Pancreas (tissue), 10 donors: ENCODE data around the gene CCDC186. TPM values are rescaled to one million over a fixed set of nuclear protein-coding genes. Genes with fewer than 3 reads are reported as not detected.
A peak's percentile ranks its signal among the peaks of the same experiment; 100 is the strongest.

Experiments used
- ATAC-seq, 4 donors: fragments of 200-7000 bp; cut with Tn5 transposase; one replicate each; pipeline versions ENCODE4 v1.8.0 to v1.9.1; 2020; ENCODE audit warnings: mild to moderate bottlenecking in 4 of 4, moderate library complexity in 4 of 4
- DNase-seq, 6 donors: peaks; one replicate each; pipeline ENCODE4 v3.0.0-alpha.2; 2020
- FAIRE-seq: peaks from 2 replicates; lab custom pipeline; 2012; peaks lifted over from hg19 to GRCh38; lab: Jason Lieb, UNC
- H3K27ac ChIP-seq, 4 donors: fragments of 200-600 bp; sonication (generic); 1 replicate in 3 of 4; 2 replicates in 1 of 4; pipeline versions ENCODE4 v1.5.0 to v1.8.0; 2020
- H3K27me3 ChIP-seq, 4 donors: fragments of 200-600 bp; one replicate each; pipeline ENCODE4 v1.8.0; 2021
- H3K36me3 ChIP-seq, 3 donors: fragments of 200-600 bp; sonication (generic) in 1 of 3; one replicate each; pipeline versions ENCODE4 v1.5.0 to v1.8.0; 2020 to 2021
- H3K4me1 ChIP-seq, 3 donors: fragments of 200-600 bp; one replicate each; pipeline ENCODE4 v1.8.0; 2021
- H3K4me3 ChIP-seq, 4 donors: fragments of 200-600 bp; sonication (generic) in 2 of 4; one replicate each; pipeline versions ENCODE4 v1.5.0 to v1.8.0; 2020 to 2021
- H3K9me3 ChIP-seq, 4 donors: fragments of 200-600 bp; one replicate each; pipeline ENCODE4 v1.8.0; 2021
- WGBS, 2 donors: extraction: QIAGEN DNeasy Blood & Tissue Kit; methylation state at CpG; one replicate each; pipeline ENCODE4 v1.1.7; 2013; 5-methylcytosine and 5-hydroxymethylcytosine counted together
- intact Hi-C, 3 donors: fragments of 100-400 bp; cut with DNase I; formaldehyde crosslinking; loops; one replicate each; pipeline versions ENCODE4 v1.11.1 to v1.14.2; 2022
- polyA plus RNA-seq, 2 donors: library from polyadenylated mRNA; stranded (reverse); fragments of 200-250 nt; gene quantifications; one replicate each; pipeline ENCODE4 v1.2.3, GENCODE V29; 2013
- total RNA-seq, 6 donors: library from RNA; stranded (reverse); fragmentation: NEBNext Ultra II Directional in 4 of 6; extraction: Animal tissue kit (Norgen Biotek cat#: 25700) in 4 of 6; gene quantifications; one replicate each; pipeline versions ENCODE4 v1.2.1 to v1.2.4, GENCODE V29; 2021 to 2023
- TF ChIP-seq, protein P1 (sequence below), 4 donors: fragments of 200-600 bp; sonication (generic) in 3 of 4; IDR thresholded peaks; one replicate each; pipeline versions ENCODE4 v1.5.0 to v1.8.0; 2021; ENCODE audit warnings: antibody characterized with exemption in 4 of 4
- donor health status: healthy with polysubstance abuse.
- donor health status: DM: no; HTN: no; CAD: no; lungs with moderate emphysema.
- donor health status: DM: no; HTN: no; CAD: no.
- donor health status: control.
- donor health status: control.
- donor health status: Bipolar disorder and iron deficiency.
- donor health status: DM: yes; HTN: yes; CAD: no.
- donor health status: DM: no; HTN: no; CAD: no.
- donor health status: DM: no; HTN: no; CAD: no.
- donor health status: DM: yes; HTN: yes; CAD: no.

The CCDC186 gene
- total and polyA plus RNA-seq, 8 donors = 5.1 to 29.5 (median 22.6) TPM

DNA sequence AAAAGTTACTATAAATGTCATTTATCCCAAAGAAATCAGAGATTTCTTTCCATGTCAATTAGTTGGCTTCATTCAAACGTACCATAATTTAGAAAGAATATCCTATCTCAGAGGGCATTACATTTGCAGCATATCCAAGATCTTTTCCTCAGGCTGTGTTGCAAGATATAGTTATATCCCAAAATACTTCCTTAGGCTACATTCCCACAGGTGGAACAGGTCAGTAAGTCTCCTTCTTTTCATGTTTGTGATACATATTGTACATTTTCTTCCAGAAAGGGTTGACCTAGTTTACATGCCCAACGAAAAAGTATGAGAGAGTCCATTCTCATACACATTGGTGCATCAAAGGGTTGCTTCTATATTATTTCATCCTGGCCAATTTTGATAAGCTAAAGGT is 38.1 kb upstream of the CCDC186 start:
- WGBS, 2 donors = 72 to 75% methylated on average over 2 of the region's 2 CpGs
- intact Hi-C loops = no loop called here
- TF ChIP-seq, protein P1, sequence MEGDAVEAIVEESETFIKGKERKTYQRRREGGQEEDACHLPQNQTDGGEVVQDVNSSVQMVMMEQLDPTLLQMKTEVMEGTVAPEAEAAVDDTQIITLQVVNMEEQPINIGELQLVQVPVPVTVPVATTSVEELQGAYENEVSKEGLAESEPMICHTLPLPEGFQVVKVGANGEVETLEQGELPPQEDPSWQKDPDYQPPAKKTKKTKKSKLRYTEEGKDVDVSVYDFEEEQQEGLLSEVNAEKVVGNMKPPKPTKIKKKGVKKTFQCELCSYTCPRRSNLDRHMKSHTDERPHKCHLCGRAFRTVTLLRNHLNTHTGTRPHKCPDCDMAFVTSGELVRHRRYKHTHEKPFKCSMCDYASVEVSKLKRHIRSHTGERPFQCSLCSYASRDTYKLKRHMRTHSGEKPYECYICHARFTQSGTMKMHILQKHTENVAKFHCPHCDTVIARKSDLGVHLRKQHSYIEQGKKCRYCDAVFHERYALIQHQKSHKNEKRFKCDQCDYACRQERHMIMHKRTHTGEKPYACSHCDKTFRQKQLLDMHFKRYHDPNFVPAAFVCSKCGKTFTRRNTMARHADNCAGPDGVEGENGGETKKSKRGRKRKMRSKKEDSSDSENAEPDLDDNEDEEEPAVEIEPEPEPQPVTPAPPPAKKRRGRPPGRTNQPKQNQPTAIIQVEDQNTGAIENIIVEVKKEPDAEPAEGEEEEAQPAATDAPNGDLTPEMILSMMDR (IDR thresholded peaks at IDR 0.05) = no peak
- Histone ChIP-seq H3K4me1 (no peaks in the 10 kb centered on the region), H3K36me3 (no peaks in the 10 kb centered on the region), H3K27ac (no peak overlapping the region), H3K4me3 (no peak overlapping the region), H3K27me3 (no peaks in the 10 kb centered on the region), H3K9me3 (no peaks in the 10 kb centered on the region)
- ATAC-seq = no peak
- FAIRE-seq = no peak
- DNase-seq = no peak

- H3K4me1 ChIP-seq = no peaks in the 10 kb centered on the region
- H3K36me3 ChIP-seq = no peaks in the 10 kb centered on the region
- FAIRE-seq = no peak
- 95 to 100% methylated on average over 2 of the region's 2 CpGs for WGBS, 2 donors
- H3K4me3 ChIP-seq = no peak overlapping the region
- intact Hi-C loops = no loop called here
- H3K9me3 ChIP-seq = no peaks in the 10 kb centered on the region
- TF ChIP-seq, protein P1 (IDR thresholded peaks at IDR 0.05) = no peak
- DNase-seq = no peak
- no peaks in the 10 kb centered on the region for H3K27me3 ChIP-seq
- H3K27ac ChIP-seq = no peak overlapping the region
- peak in 1 of 4 donors; percentile 24 for ATAC-seq
Measured at GRCh38 chr10:114208351-114208750, 34.3 kb upstream of the CCDC186 start.

- no peak overlapping the region for H3K4me3 ChIP-seq
- no peaks in the 10 kb centered on the region for H3K27me3 ChIP-seq
- TF ChIP-seq, protein P1 (IDR thresholded peaks at IDR 0.05) = no peak
- FAIRE-seq (no peak), DNase-seq (no peak), ATAC-seq (no peak)
- H3K4me1 ChIP-seq = no peaks in the 10 kb centered on the region
- no peaks in the 10 kb centered on the region for H3K9me3 ChIP-seq
- no peaks in the 10 kb centered on the region for H3K36me3 ChIP-seq
- no peak overlapping the region for H3K27ac ChIP-seq
- intact Hi-C loops = no loop called here
- 88 to 93% methylated on average over 1 of the region's 1 CpG for WGBS, 2 donors
Measured at GRCh38 chr10:114207349-114207748, 33.3 kb upstream of the CCDC186 start.

- TF ChIP-seq, protein P1 (IDR thresholded peaks at IDR 0.05) = no peak
- Histone ChIP-seq H3K4me3 (no peak overlapping the region), H3K4me1 (no peaks in the 10 kb centered on the region), H3K9me3 (no peaks in the 10 kb centered on the region), H3K36me3 (no peaks in the 10 kb centered on the region), H3K27me3 (no peaks in the 10 kb centered on the region), H3K27ac (no peak overlapping the region)
- FAIRE-seq (no peak), DNase-seq (no peak), ATAC-seq (peak in 1 of 4 donors; percentile 25)
- 61 to 64% methylated on average over 2 of the region's 2 CpGs for WGBS, 2 donors
- intact Hi-C loops = no loop called here
Measured at GRCh38 chr10:114206902-114207301, 32.9 kb upstream of the CCDC186 start.

DNA sequence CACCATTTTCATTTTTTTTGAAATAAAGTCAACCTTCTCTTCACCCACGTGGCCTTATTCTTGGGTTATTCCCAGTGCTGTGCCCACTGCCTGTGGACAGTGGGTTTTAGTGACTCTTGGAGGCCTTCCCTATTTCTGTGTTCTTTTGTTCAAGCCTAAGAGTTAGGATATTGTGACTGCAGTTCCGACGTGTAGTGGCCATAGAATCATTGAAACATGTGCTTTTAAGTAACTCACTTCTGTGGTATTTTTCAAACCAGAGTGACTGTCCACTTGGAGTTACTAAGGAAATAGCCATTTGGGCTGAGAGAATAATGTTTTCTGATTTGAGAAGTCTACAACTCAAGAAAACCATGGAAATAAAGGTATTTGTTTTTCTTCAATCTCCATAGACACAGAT is 28.8 kb upstream of the CCDC186 start:
- Histone ChIP-seq H3K4me3 (no peak overlapping the region), H3K4me1 (no peaks in the 10 kb centered on the region), H3K27me3 (no peaks in the 10 kb centered on the region), H3K36me3 (no peaks in the 10 kb centered on the region), H3K9me3 (no peaks in the 10 kb centered on the region), H3K27ac (no peak overlapping the region)
- TF ChIP-seq, protein P1 (IDR thresholded peaks at IDR 0.05) = no peak
- FAIRE-seq = no peak
- intact Hi-C loops = no loop called here
- no peak for DNase-seq
- no peak for ATAC-seq
- 82 to 90% methylated on average over 3 of the region's 3 CpGs for WGBS, 2 donors
